WERI-Rb-1 (cell line): ENCODE results near the gene BATF.

Experiments
- DNase-seq: peaks from one replicate; pipeline ENCODE4 v3.0.0-alpha.2; 2020
- H3K27ac ChIP-seq: fragments of 250-450 bp; sonication (Bioruptor Pico); 2 replicates; pipeline ENCODE4 v1.5.1; 2020; ENCODE audit warnings: mild to moderate bottlenecking, moderate library complexity
- H3K27me3 ChIP-seq: fragments of 250-450 bp; sonication (Bioruptor Pico); 2 replicates; pipeline ENCODE4 v1.5.1; 2021; ENCODE audit warnings: mild to moderate bottlenecking, low read depth, moderate library complexity; ENCODE audit not compliant: insufficient read depth, severe bottlenecking
- H3K36me3 ChIP-seq: fragments of 250-450 bp; sonication (Bioruptor Pico); 2 replicates; pipeline ENCODE4 v1.5.1; 2020; ENCODE audit warnings: mild to moderate bottlenecking, moderate library complexity
- H3K4me3 ChIP-seq: 2 replicates; pipeline ENCODE4 v1.5.1; 2011; ENCODE audit warnings: low read depth, mild to moderate bottlenecking, control low read depth, low read length
- H3K9me3 ChIP-seq: fragments of 250-450 bp; sonication (Bioruptor Pico); 2 replicates; pipeline ENCODE4 v1.5.1; 2021; ENCODE audit warnings: mild to moderate bottlenecking, moderate library complexity; ENCODE audit not compliant: severe bottlenecking
- CTCF ChIP-seq: IDR thresholded peaks from 2 replicates; pipeline ENCODE4 v1.5.1; 2011; ENCODE audit warnings: low read depth, mild to moderate bottlenecking, control low read depth, inconsistent platforms, low read length

BATF gene

GRCh38 chr14:75553157-75553556, 30.9 kb downstream of the BATF start:
- no peak for DNase-seq
- H3K9me3 ChIP-seq = no peaks in the 10 kb centered on the region
- no peaks in the 10 kb centered on the region for H3K27me3 ChIP-seq
- H3K36me3 ChIP-seq = no peaks in the 10 kb centered on the region
- H3K27ac ChIP-seq = no peak overlapping the region
- no peak for TF ChIP-seq CTCF
- no peak overlapping the region for H3K4me3 ChIP-seq

- no peaks in the 10 kb centered on the region for H3K27me3 ChIP-seq
- no peaks in the 10 kb centered on the region for H3K36me3 ChIP-seq
- DNase-seq = no peak
- no peak overlapping the region for H3K27ac ChIP-seq
- H3K4me3 ChIP-seq = no peak overlapping the region
- no peak for TF ChIP-seq CTCF
- H3K9me3 ChIP-seq = no peaks in the 10 kb centered on the region
These were observed 31.6 kb downstream of the BATF start for GRCh38 chr14:75553761-75554364.

- TF ChIP-seq CTCF = no peak
- no peaks in the 10 kb centered on the region for H3K27me3 ChIP-seq
- H3K9me3 ChIP-seq = no peaks in the 10 kb centered on the region
- no peak for DNase-seq
- H3K27ac ChIP-seq = no peak overlapping the region
- H3K4me3 ChIP-seq = no peak overlapping the region
- H3K36me3 ChIP-seq = no peaks in the 10 kb centered on the region
These were observed 32.2 kb downstream of the BATF start for GRCh38 chr14:75554482-75554881.

GRCh38 chr14:75558440-75558839, 36.2 kb downstream of the BATF start:
- TF ChIP-seq CTCF = no peak
- Histone ChIP-seq H3K27ac (no peak overlapping the region), H3K36me3 (no peaks in the 10 kb centered on the region)

GRCh38 chr14:75559045-75559444, 36.8 kb downstream of the BATF start:
- H3K27me3 ChIP-seq = no peaks in the 10 kb centered on the region
- H3K4me3 ChIP-seq = no peak overlapping the region
- H3K9me3 ChIP-seq = no peaks in the 10 kb centered on the region
- H3K36me3 ChIP-seq = no peaks in the 10 kb centered on the region
- no peak for DNase-seq
- TF ChIP-seq CTCF = no peak
- no peak overlapping the region for H3K27ac ChIP-seq

More at GRCh38 chr14:75558440-75558839, 36.2 kb downstream of the BATF start:
- Histone ChIP-seq H3K4me3 (no peak overlapping the region), H3K9me3 (no peaks in the 10 kb centered on the region), H3K27me3 (no peaks in the 10 kb centered on the region)
- no peak for DNase-seq
